ENCODE results near the gene SASH3.
"Not testable (repeated sequence)": the region's sequence is repeated elsewhere in the genome, so short reads cannot be mapped to it uniquely, and the experiment has no call there.

Gene SASH3

GRCh38 chrX:129779747-129780146, at the start of gene SASH3:
SASH3 (plus strand) TSS chrX:129779949; CDS start chrX:129780098, 149 bp downstream.
- no peak for DNase-seq

- no peak for DNase-seq
Observed at GRCh38 chrX:129731228-129731627, 48.5 kb upstream of the SASH3 start.

GRCh38 chrX:129732857-129733256, 46.9 kb upstream of the SASH3 start:
- DNase-seq = no peak

GRCh38 chrX:129733335-129733734, 46.4 kb upstream of the SASH3 start:
- DNase-seq = no peak

- DNase-seq = no peak
Observed at GRCh38 chrX:129736491-129736890, 43.3 kb upstream of the SASH3 start.

- no peak for DNase-seq
Observed at GRCh38 chrX:129737916-129738315, 41.8 kb upstream of the SASH3 start.

GRCh38 chrX:129738466-129739308, 41.1 kb upstream of the SASH3 start, which contains the start of gene XPNPEP2:
XPNPEP2 (plus strand) TSS chrX:129738979; CDS start chrX:129739214, 235 bp downstream.
- DNase-seq = peak; percentile 28

GRCh38 chrX:129739578-129739977, 40.2 kb upstream of the SASH3 start:
- DNase-seq = no peak

- DNase-seq = peak; percentile 45
Observed at GRCh38 chrX:129741880-129742758, 37.6 kb upstream of the SASH3 start.

- not testable (repeated sequence) for DNase-seq
Observed at GRCh38 chrX:129742759-129743152, 37.0 kb upstream of the SASH3 start.

GRCh38 chrX:129743821-129744220, 35.9 kb upstream of the SASH3 start:
- DNase-seq = no peak

GRCh38 chrX:129744861-129745321, 34.9 kb upstream of the SASH3 start:
- DNase-seq = no peak

GRCh38 chrX:129746557-129747470, 32.9 kb upstream of the SASH3 start:
- no peak for DNase-seq

GRCh38 chrX:129747533-129747932, 32.2 kb upstream of the SASH3 start:
- DNase-seq = no peak

GRCh38 chrX:129748305-129748704, 31.4 kb upstream of the SASH3 start:
- DNase-seq = no peak

GRCh38 chrX:129749069-129749468, 30.7 kb upstream of the SASH3 start:
- no peak for DNase-seq

GRCh38 chrX:129750971-129751370, 28.8 kb upstream of the SASH3 start:
- DNase-seq = no peak

- no peak for DNase-seq
Observed at GRCh38 chrX:129754056-129755024, 25.4 kb upstream of the SASH3 start.

GRCh38 chrX:129755779-129756650, 23.7 kb upstream of the SASH3 start:
- DNase-seq = peak; percentile 33

GRCh38 chrX:129759576-129760061, 20.1 kb upstream of the SASH3 start:
- no peak for DNase-seq

All from NCI-H82 (cell line).